BJ (cell line): Measurements from ENCODE around the gene HMX1. TPM values are rescaled to one million over a fixed set of nuclear protein-coding genes. Genes with fewer than 3 reads are reported as not detected.

Experiments
- CTCF ChIA-PET: fragments of 350-600 bp; formaldehyde crosslinking; extraction: SDS; loops from one replicate; lab custom pipeline; 2021; ENCODE audit warnings: antibody characterized with exemption, inconsistent platforms; lab: Yijun Ruan, JAX
- POLR2A ChIA-PET: fragments of 300-600 bp; sonication (Branson Sonifier 250); formaldehyde crosslinking; extraction: SDS; loops from one replicate; lab custom pipeline; 2021; ENCODE audit warnings: antibody characterized with exemption; lab: Charles Lee
- DNase-seq: peaks from one replicate; pipeline ENCODE4 v3.0.0-alpha.2; 2011; ENCODE audit warnings: low read depth
- H3K27me3 ChIP-seq: 2 replicates; pipeline ENCODE4 v1.6.0; 2011; ENCODE audit warnings: low read length; ENCODE audit not compliant: control insufficient read depth, insufficient read depth
- H3K36me3 ChIP-seq: 2 replicates; pipeline ENCODE4 v1.5.1; 2011; ENCODE audit warnings: low read length; ENCODE audit not compliant: control insufficient read depth, insufficient read depth
- H3K4me3 ChIP-seq: 2 replicates; pipeline ENCODE4 v1.5.1; 2011; ENCODE audit warnings: low read depth, mild to moderate bottlenecking, control low read depth, low read length
- CTCF ChIP-seq: IDR thresholded peaks from 2 replicates; pipeline ENCODE4 v1.5.1; 2011; ENCODE audit warnings: low read depth, mild to moderate bottlenecking, control low read depth, inconsistent platforms, low read length, moderate library complexity; ENCODE audit not compliant: insufficient read depth
- polyA plus RNA-seq: library from polyadenylated mRNA; depleted of rRNA; stranded (reverse); fragments of >200 nt; gene quantifications from 2 replicates; pipeline ENCODE4 v1.2.3, GENCODE V29; 2011

Gene HMX1
- polyA plus RNA-seq, 1 experiment = not detected

GRCh38 chr4:8915201-8916200 is 43.9 kb upstream of the HMX1 start:
- Histone ChIP-seq H3K27me3 (no peaks in the 10 kb centered on the region), H3K36me3 (no peaks in the 10 kb centered on the region), H3K4me3 (no peak overlapping the region)
- no peak for DNase-seq
- no peak for TF ChIP-seq CTCF
- CTCF ChIA-PET = interaction anchor here (0.8 to 1.5 kb wide), 2 partner anchors 161 to 227 kb away, joined by 3 read pairs; no protein-coding TSS in a partner anchor
- POLR2A ChIA-PET = no interaction called here

GRCh38 chr4:8914461-8915171 is 43.0 kb upstream of the HMX1 start:
- H3K27me3 ChIP-seq = no peaks in the 10 kb centered on the region
- TF ChIP-seq CTCF = no peak
- H3K36me3 ChIP-seq = no peaks in the 10 kb centered on the region
- DNase-seq = no peak
- POLR2A ChIA-PET = no interaction called here
- H3K4me3 ChIP-seq = no peak overlapping the region
- CTCF ChIA-PET = interaction anchor here (0.9 kb wide), 1 partner anchor 226 kb away, joined by 3 read pairs; no protein-coding TSS in a partner anchor

DNA sequence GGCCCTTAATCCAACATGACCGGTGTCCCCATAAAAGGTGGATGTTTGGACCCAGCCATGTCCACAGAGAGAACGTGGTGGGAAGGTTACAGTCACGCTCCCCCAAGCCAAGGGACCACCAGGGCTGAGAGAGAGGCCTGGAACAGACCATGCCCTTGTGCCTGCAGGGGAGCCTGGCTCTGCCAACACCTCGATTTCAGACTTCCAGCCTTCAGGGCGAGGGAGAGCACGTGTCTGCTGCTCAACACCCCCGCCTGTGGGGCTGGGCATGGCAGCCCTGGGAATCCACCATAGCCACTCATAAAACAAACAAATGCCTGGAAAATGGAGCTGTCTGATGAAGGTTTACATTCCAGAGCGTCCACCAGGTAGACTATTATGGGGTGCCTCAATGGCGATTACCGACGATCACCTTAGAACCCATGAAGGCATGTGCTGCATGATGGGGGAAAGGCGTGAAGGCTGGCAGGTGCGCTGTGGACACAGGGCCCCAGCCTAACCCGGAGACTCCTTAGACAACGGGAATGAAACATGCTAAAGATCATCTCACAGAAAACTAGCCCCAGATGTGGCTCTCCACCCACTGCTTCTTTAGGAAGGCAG is 42.3 kb upstream of the HMX1 start:
- no peak for DNase-seq
- TF ChIP-seq CTCF = no peak
- Histone ChIP-seq H3K27me3 (no peaks in the 10 kb centered on the region), H3K4me3 (no peak overlapping the region), H3K36me3 (no peaks in the 10 kb centered on the region)
- ChIA-PET CTCF (interaction anchor here (0.9 kb wide), 1 partner anchor 226 kb away, joined by 3 read pairs; no protein-coding TSS in a partner anchor), POLR2A (no interaction called here)

DNA sequence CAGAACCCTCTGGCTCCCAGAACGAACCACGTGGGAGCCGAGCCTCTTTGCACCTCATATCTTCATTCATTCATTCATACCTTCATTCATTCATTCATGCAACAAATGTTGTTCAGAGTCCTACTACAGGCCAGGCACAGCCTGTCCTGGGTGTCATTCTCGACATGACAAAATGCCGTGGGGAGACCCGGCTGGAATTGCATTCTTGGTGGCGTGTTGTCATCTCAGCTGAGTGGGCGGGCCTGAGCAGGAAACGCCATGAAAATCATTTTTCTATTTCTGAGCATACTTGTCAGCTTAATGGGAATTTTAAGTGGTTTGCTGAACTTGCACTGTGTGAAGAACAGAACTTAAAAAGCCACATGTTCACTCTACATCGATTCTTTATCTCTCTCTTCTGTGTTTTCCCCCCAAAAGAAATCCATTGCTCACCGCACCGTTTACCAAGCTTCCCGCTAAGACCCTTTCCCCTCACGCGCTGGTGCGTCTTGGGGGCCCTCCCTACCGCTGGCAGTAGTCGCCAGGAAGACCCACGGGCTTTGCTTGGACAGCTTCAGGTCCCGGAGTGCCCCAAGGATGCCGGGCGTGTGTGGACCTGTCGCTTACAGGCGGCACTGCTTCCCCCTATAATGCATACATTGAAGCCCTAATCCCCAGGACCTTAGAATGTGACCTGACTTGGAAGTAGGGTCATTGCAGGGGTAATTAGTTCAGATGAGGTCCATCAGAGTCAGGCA is 41.6 kb upstream of the HMX1 start:
- TF ChIP-seq CTCF = no peak
- ChIA-PET CTCF (no interaction called here), POLR2A (no interaction called here)
- H3K27me3 ChIP-seq = no peaks in the 10 kb centered on the region
- DNase-seq = no peak
- no peak overlapping the region for H3K4me3 ChIP-seq
- H3K36me3 ChIP-seq = no peaks in the 10 kb centered on the region
